Measurements from ENCODE around the gene MCU. TPM values are rescaled to one million over a fixed set of nuclear protein-coding genes. Genes with fewer than 3 reads are reported as not detected.

MCU gene
- total and polyA plus RNA-seq, 2 of the 4 experiments (the other 2 are of a cell fraction), result 36.2 to 36.7 TPM

DNA sequence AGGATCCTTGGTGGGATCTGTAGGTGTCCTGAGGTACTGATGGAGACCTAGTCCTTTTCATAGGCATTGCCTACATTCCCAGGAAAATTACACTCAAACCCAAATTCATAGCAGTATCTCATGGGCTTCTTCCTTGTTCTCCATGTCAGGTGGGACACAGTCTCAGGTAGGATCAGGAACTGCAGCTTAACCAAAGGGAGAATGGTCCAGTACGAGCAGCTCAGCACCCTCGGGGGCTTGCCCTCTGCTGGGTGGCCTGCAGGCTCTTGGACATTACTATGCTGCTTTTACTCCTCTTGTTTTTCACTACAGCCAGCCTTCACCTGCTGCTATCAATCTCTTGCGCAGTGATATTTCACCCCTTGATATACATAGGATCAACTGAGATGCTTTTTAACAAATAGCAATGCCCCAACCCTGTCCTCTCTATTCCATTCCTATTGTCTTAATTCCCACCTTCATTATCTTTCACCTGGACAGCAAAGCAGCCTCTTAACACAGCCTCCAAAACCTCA lies 234.1 kb downstream of the MCU start:
- TF ChIP-seq MAFK (IDR thresholded peaks at IDR 0.05; ENCODE audit: low read depth, low read length) (no peak), CEBPB (IDR thresholded peaks at IDR 0.05; ENCODE audit: low read depth, low read length) (no peak), CHD1 (IDR thresholded peaks at IDR 0.05; ENCODE audit: low read depth, low read length) (no peak), BHLHE40 (IDR thresholded peaks at IDR 0.05; ENCODE audit: low read depth, low read length) (no peak)
- Histone ChIP-seq H2BK5ac (ENCODE audit: low read depth, low read length, poor library complexity, severe bottlenecking) (no peak overlapping the region), H3K9me1 (ENCODE audit: insufficient read depth, low read length) (no peaks in the 10 kb centered on the region), H3K18ac (ENCODE audit: low read depth, low read length) (no peak overlapping the region), H3K9ac (ENCODE audit: low read depth, low read length) (no peak overlapping the region), H2AFZ (replicated peaks; ENCODE audit: low read length, poor library complexity) (no peak overlapping the region), H2BK120ac (ENCODE audit: low read depth, low read length) (no peak overlapping the region), H2AK9ac (replicated peaks; ENCODE audit: low read depth, low read length, poor library complexity) (no peak overlapping the region), H2BK20ac (ENCODE audit: low read depth, low read length) (no peak overlapping the region), H3K9me3 (ENCODE audit: control insufficient read depth, insufficient read depth, low read length) (peaks cover 5% of the 10 kb centered on the region; the same call in 1 of the 2 replicates), H3K27me3 (ENCODE audit: control insufficient read depth, insufficient read depth, low read length) (peaks cover 12% of the 10 kb centered on the region), H4K8ac (ENCODE audit: low read depth in 2 of 2, low read length in 2 of 2) (no peak overlapping the region), H4K5ac (ENCODE audit: low read depth, low read length) (no peak overlapping the region), H3K79me1 (ENCODE audit: low read depth in 1 of 2, low read length in 2 of 2) (no peaks in the 10 kb centered on the region), H3K56ac (ENCODE audit: extremely low read depth, insufficient read depth, low read length) (no peak overlapping the region), H3K27ac (ENCODE audit: insufficient read depth, low read length) (no peak overlapping the region), H4K91ac (ENCODE audit: insufficient read depth, low read depth, low read length) (no peak overlapping the region), H3K4me1 (ENCODE audit: control insufficient read depth, insufficient read depth, low read length) (no peaks in the 10 kb centered on the region), H3K4ac (ENCODE audit: low read depth, low read length) (no peak overlapping the region), H2BK15ac (ENCODE audit: low read depth, low read length) (no peak overlapping the region), H3K4me3 (ENCODE audit: insufficient read depth, low read depth, low read length) (no peak overlapping the region), H3K14ac (replicated peaks; ENCODE audit: low read depth, low read length) (no peak overlapping the region), H3K36me3 (ENCODE audit: control insufficient read depth, insufficient read depth, low read length) (no peaks in the 10 kb centered on the region), H2AK5ac (ENCODE audit: low read depth, low read length) (no peak overlapping the region), H3K23ac (ENCODE audit: low read depth, low read length) (no peak overlapping the region), H3K4me2 (ENCODE audit: low read depth, low read length) (no peak overlapping the region), H4K20me1 (ENCODE audit: insufficient read depth, low read length) (no peaks in the 10 kb centered on the region)
- CTCF ChIA-PET, result no interaction called here
- intact Hi-C loops (cut with micrococcal nuclease) (no loop called here), dilution Hi-C loops (cut with HindIII; ENCODE audit: low sequenced_read_pairs, unreplicated experiment) (no loop called here), in situ Hi-C loops (cut with MboI; ENCODE audit: low sequenced_read_pairs) (no loop called here)
- no peak for ATAC-seq (ENCODE audit: low read depth)
- no TSS peak for BruUV-seq (replicated peaks)
- no peak for DNase-seq
- POLR2A ChIA-PET (ENCODE audit: unreplicated experiment), result no interaction called here
- WGBS, 2 experiments (ENCODE audit: extremely low coverage in 2 of 2, insufficient read length in 1 of 2), result no CpG with 5 or more reads among the region's 3 CpGs

Measured in IMR-90 (cell line).